K562 (cell line): Measurements from ENCODE around the gene ZSCAN5C. TPM values are rescaled to one million over a fixed set of nuclear protein-coding genes. Genes with fewer than 3 reads are reported as not detected.

Experiments
- EHMT2 ChIP-seq: fragments of 450-650 bp; IDR thresholded peaks from 2 replicates; pipeline ENCODE4 v1.6.1; 2018; ENCODE audit warnings: antibody characterized with exemption
- HNRNPLL ChIP-seq: fragments of 200-400 bp; formaldehyde crosslinking; IDR thresholded peaks from 2 replicates; pipeline ENCODE4 v1.6.1; 2017; ENCODE audit warnings: low read length, low read depth, mild to moderate bottlenecking; ENCODE audit not compliant: poor library complexity, severe bottlenecking
- IRF1 ChIP-seq: sonication (generic); formaldehyde crosslinking; IDR thresholded peaks from 2 replicates; pipeline ENCODE4 v1.8.0; 2022; ENCODE audit warnings: missing genetic modification reagents, mild to moderate bottlenecking, borderline replicate concordance
- NFE2 ChIP-seq: IDR thresholded peaks from 2 replicates; pipeline ENCODE4 v1.6.1; 2014; ENCODE audit warnings: antibody characterized with exemption, low read depth
- POLR2AphosphoS5 ChIP-seq: IDR thresholded peaks from 2 replicates; pipeline ENCODE4 v1.6.1; 2011; ENCODE audit warnings: mild to moderate bottlenecking, low read depth, low read length, moderate library complexity; ENCODE audit not compliant: control insufficient read depth, insufficient read depth
- PTRF ChIP-seq: fragments of 450-650 bp; IDR thresholded peaks from 2 replicates; pipeline ENCODE4 v1.6.1; 2016; ENCODE audit warnings: mild to moderate bottlenecking, missing genetic modification characterization, missing compliant biosample characterization
- SETDB1 ChIP-seq: IDR thresholded peaks from one replicate; pipeline ENCODE4 v1.6.1; 2012; ENCODE audit warnings: low read length, control low read depth, inconsistent platforms
- SUPT5H ChIP-seq: fragments of 450-650 bp; IDR thresholded peaks from 2 replicates; pipeline ENCODE4 v1.6.1; 2016
- ZNF212 ChIP-seq: fragments of 450-650 bp; formaldehyde crosslinking; IDR thresholded peaks from 2 replicates; pipeline ENCODE4 v1.4.0; 2020; ENCODE audit warnings: mild to moderate bottlenecking
- ZNF518B ChIP-seq: fragments of 250-450 bp; sonication (Bioruptor Pico); IDR thresholded peaks from 2 replicates; pipeline ENCODE4 v1.5.0; 2021; ENCODE audit warnings: mild to moderate bottlenecking, moderate library complexity
- ZNF696 ChIP-seq: fragments of 250-450 bp; sonication (Bioruptor Pico); conservative IDR thresholded peaks from 2 replicates; pipeline ENCODE4 v1.4.0; 2020; ENCODE audit warnings: mild to moderate bottlenecking, moderate library complexity
- polyA plus RNA-seq, 8 experiments: library from polyadenylated mRNA; depleted of rRNA in 4 of 8; stranded (reverse) in 5 of 8; unstranded in 3 of 8; fragments of >200 nt; fragmentation: Nextera tagmentation in 2 of 8; fragmentation: Illumina TruSeq in 1 of 8; extraction: Ambion mirVana in 2 of 8; extraction: Trizol in 1 of 8; gene quantifications; 2 replicates each; pipeline versions ENCODE4 v1.2.1 to v1.2.3, GENCODE V29; 2011 to 2014; ENCODE audit warnings: inconsistent platforms in 1 of 8, missing spikeins in 1 of 8
- total RNA-seq, 7 experiments: library from RNA; depleted of rRNA in 6 of 7; stranded (reverse); fragments of >200 nt in 6 of 7; fragmentation: Illumina TruSeq in 2 of 7; extraction: Trizol in 2 of 7; gene quantifications; 2 replicates each; pipeline versions ENCODE4 v1.2.1 to v1.2.3, GENCODE V29; 2011 to 2021; ENCODE audit warnings: low replicate concordance in 1 of 7

Gene ZSCAN5C
- total and polyA plus RNA-seq, 9 of the 15 experiments (the other 6 are each of a cell fraction or from before 2014, with no cell fraction given): 0.07 TPM; not detected in 8

GRCh38 chr19:56159009-56159559 lies 43.0 kb upstream of the ZSCAN5C start (continued):
- TF ChIP-seq POLR2AphosphoS5 (no peak), SUPT5H (0 out of 2 replicates have a peak, but pooled peaks have one; percentile 28), IRF1 (CRISPR knock-in tag) (no peak), ZNF696 (CRISPR knock-in tag) (no peak), PTRF (tag) (no peak), EHMT2 (peak; percentile 58), HNRNPLL (no peak), NFE2 (no peak), ZNF212 (CRISPR knock-in tag) (no peak), ZNF518B (CRISPR knock-in tag) (no peak), SETDB1 (no peak)
